Posterior cingulate gyrus (tissue), 11 donors: ENCODE data around the gene OBSCN.
"Not testable (repeated sequence)": the region's sequence is repeated elsewhere in the genome, so short reads cannot be mapped to it uniquely, and the experiment has no call there.

Experiments
- DNase-seq, 10 donors: peaks; one replicate each; pipeline versions ENCODE4 v3.0.0 to v3.0.0-alpha.2; 2020 to 2021; ENCODE audit warnings: mixed read lengths in 3 of 10
- intact Hi-C: fragments of 100-400 bp; cut with DNase I; formaldehyde crosslinking; loops from one replicate; pipeline ENCODE4 v1.15.1; 2023

Gene OBSCN

DNA sequence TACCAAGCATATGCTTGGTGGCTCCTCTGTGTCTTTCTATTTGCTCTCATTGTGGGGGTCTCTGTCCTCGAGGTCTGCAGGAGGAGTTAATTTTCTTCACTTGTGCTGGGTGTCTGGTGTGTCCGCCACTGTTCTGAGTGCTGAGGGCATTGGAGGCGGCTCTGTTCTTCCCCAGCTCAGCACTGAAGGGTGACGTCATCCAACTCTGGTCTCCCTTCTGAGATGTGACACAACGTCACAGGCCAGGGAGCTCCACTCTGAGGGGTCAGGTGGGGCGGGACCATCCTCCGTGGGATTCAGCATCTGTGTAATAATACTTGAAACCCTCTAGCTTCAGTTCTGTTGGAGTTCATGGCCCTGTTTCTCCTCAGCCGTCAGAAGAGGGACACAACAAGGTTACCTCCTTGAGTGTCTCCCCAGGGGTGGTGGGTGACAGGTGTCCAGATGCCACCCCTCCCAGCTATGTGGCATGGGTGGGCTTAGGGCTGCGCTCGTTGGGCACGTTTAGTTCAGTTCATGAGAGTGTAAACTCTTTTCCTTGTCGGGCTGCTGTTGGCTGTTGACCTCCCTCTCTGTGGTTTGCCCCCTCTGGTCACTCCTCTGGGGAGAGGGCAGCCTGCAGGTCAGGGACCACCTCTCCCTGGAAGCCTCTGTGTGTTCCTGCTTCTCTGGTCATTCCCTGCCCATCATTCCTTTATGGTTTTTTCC is 39.1 kb upstream of the OBSCN start:
- DNase-seq: peak in 3 of 10 donors; percentile 10 to 59 (median 29)
- intact Hi-C loops: loop anchor here (5.0 to 10.0 kb wide), 2 partner anchors 86 to 206 kb away; partner anchors contain the start of gene ARF1

DNA sequence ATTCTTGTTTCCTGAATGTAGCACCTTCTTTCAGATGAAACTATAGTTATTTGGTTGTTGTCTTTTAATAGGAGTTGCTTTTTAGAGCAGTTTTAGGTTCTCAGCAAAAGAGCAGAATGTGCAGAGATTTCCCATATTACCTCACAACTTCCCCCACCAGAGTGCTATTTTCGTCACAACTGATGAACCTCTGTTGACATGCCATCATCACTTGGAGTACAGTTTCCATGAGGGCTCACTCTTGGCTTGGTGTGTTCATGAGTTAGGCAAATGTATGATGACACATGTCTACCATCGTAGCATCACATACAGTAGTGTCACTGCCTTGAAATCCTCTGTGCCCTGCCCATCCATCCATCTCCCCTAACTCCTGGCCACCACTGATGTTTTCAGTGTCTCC is 38.5 kb upstream of the OBSCN start:
- intact Hi-C loops: loop anchor here (5.0 to 10.0 kb wide), 2 partner anchors 87 to 205 kb away; partner anchors contain the start of gene ARF1
- no peak for DNase-seq

DNA sequence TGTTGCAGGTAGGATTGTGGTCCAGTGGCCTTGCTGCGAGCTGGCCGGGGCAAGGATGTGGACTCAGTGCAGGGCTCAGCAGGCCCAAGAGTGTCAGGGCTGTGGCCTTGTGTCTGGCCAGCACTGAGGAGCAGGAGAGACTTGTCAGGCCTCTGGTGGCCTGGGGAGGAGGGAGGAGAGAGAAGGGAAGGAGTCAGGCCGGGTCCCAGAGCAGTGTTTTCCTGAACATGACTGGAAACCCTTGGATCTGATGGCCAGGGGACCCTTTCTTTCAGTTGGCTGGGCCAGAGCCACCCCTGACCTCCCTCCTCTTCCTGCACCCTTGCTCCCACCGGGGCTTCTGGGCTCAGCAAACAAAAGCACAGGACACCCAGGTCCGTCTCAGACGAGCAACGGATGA is 37.2 kb upstream of the OBSCN start:
- intact Hi-C loops: no loop called here
- DNase-seq: peak in 3 of 10 donors; percentile 24 to 50 (median 41)

DNA sequence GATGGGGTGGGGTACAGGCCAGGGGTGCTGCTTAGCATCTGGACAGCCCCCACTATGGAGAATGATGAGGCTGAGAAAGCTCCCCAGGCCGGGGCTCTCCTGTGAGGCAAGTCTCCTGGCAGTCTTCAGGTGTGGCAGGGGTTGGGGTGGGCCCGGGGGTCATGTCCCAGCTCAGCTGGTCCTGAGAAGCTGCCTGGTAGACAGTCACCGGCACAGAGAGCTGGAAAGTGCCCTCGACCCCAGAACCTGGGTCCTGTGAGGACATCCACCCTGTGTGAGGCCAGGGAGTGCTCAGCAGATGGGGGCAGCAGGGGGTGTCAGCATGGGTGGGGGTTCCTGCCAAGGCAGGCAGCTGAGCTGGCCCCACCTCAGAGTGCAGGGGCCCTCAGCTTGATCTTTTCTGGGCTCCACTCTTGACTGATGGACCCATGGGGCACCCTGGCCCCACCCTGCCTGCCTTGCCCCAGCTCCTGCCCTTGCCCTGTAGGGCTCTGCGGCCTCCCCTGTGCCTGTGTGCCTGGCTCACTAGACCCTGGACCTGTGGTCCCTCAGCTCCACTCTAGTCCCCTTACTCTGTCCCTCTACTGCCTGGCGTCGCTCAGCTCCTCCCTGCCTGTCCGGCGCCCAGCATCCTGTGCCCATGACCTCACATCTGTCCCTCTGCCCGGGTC is 36.5 kb upstream of the OBSCN start:
- DNase-seq: peak in 2 of 10 donors; percentile 73 to 77
- intact Hi-C loops: no loop called here

DNA sequence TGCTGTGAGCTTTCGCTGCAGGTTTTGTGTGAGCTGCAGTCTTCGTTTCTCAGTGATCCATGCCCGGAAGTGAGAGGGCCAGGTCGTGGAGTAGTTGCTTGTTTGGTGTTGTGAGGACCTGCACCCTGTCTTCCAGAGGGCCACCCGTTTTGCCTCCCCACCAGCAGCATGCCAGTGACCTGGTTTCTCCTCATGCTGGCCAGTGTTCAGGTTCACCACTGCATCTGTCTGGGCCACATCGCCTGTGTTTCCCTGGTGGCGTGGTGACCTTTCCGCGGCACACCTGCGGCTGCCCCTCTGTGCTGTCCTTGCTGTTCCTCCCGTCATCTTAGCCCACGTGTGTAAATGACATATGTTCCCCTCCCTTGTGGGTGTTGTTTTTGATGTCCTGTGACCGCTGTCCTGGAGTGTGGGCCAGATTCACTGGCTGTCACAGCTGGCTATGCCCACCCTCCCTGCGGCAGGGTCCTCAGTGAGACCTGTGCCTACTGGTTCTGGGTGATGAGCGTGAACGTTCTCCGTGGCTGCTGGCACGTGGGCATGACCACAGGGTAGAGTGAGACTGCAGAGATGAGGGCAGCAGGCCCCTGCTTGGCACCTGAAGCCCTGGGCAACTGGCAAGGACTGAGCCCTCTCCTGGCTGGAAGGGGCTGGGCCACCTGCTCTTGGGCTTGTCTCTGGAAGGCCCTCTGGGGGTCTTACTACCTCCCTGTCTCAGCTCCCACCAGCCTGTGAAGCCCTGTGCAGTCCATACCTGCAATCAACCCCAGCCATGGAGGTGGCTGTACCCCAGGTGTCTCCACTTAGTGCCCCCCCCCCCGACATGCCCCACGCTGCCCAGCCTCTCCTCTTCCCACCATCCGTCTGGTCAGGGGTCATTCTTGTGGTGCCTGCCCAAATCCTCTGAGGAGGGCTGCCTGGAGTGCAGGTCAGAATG is 35.0 kb upstream of the OBSCN start:
- peak in 2 of 10 donors; percentile 65 to 66 for DNase-seq
- intact Hi-C loops: no loop called here

DNA sequence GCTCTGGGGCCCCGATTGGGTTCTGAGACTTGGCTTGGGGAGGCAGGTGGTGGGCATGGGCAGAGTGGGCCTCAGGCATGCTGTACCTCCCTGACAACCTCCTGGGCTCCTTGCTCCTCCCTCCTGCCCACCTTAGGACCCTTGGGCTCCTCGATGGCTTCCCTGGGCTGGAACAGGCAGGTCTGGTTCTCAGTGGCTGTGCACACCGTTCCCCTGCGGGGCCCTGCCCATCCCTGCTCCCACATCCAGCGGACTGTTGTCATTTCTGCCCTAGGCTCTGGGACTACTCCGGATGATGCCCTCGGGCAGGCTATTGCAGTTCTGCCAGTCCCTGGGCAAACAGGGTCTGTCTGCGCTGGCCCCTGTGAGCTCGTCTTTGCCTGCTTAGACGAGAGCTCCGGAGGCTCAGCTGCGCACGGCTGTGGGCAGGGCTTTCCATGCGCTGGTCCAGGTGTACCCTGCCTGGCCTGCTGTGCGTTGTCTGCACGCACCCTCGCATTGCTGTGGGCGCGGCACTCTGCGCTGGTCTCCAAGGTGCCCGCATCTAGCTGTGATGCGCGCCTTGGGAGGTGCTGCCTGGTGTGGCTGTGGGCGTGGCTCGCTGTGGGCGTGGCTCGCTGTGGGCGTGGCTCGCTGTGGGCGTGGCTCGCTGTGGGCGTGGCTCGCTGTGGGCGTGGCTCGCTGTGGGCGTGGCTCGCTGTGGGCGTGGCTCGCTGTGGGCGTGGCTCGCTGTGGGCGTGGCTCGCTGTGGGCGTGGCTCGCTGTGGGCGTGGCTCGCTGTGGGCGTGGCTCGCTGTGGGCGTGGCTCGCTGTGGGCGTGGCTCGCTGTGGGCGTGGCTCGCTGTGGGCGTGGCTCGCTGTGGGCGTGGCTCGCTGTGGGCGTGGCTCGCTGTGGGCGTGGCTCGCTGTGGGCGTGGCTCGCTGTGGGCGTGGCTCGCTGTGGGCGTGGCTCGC is 34.0 kb upstream of the OBSCN start:
- DNase-seq: peak in 2 of 10 donors; percentile 75 to 79
- intact Hi-C loops: not testable (repeated sequence)

DNA sequence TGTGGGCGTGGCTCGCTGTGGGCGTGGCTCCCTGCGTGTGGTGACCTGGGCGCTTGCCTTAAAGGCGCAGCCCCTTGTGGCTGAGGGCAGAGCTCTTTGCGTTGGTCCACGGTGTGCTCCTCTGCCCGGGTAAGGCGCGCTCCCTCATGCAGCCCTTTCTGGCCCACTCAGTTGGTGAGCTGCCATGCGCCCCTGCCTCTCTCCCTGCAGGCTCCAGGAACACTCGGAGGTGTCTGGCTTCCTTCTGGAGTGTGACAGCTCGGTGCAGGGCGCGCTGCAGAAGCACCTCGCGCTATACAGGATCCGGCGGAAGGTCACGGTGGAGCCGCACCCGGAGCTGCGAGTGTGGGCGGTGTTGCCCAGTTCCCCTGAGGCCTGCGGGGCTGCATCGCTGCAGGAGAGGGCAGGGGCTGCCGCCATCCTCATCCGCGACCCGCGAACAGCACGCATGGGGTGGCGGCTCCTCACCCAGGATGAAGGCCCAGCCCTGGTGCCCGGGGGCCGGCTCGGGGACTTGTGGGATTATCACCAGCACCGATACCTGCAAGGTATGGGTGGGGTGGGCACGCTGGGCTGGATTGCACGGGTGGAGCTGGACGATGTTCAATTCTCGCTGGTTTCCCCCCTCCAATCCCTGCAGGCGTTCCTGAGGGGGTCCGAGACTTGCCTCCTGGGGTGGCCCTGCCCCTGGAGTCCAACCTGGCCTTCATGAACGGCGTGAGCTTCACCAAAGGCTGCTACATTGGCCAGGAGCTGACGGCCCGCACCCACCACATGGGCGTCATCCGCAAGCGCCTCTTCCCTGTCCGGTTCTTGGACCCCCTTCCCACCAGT is 33.1 kb upstream of the OBSCN start:
- intact Hi-C loops: no loop called here
- DNase-seq: peak in 2 of 10 donors; percentile 79 to 85

DNA sequence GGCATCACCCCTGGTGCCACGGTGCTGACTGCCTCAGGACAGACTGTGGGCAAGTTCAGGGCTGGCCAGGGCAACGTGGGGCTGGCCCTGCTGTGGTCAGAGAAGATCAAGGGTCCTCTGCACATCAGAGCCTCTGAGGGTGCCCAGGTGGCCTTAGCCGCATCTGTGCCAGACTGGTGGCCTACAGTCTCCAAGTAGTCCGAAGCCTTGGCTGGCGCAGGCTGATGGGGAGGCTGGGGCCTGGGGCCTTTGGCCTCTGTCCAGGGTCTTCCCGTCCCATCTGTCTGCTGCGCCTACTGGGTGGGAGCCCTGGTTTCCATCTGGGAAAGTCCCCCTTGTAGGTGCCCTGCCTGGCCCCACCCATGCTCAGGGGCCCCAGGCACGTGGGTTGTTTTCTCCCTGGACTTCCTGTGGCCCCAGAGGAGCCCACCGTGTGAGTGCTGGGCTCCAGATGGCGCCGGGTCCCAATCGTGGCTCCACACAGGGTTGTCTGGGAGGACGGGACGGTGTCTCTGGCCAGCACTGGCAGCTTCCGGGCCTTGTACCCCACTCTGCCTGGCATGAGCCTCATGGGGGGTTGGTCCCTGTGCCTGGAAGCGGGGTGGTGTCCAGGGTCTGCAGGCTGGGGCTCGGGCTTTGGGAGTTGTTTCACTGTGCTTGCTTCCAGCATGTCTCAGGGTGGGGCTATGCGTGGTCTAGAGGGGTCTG is 32.4 kb upstream of the OBSCN start:
- intact Hi-C loops: no loop called here
- peak in 2 of 10 donors; percentile 51 to 60 for DNase-seq

DNA sequence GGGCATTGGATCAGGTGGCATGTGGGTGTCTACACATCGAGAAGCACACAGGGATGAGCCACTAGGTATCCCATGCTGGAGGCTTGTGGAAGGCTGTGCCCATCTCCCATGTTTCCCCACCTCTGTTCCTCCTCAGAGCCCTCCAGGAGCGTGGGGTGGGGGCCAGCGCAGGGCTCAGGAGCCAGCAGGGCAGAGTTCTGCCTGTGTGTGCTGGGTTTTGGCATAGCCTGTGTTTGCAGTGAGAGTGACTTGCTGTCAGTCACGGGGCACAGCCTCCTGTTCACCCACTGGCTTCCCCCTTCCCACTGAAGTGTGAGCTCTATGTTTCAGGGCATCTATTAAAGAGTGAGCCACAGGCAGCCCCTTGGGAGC is 31.8 kb upstream of the OBSCN start:
- intact Hi-C loops: no loop called here
- DNase-seq: peak in 1 of 10 donors; percentile 53

DNA sequence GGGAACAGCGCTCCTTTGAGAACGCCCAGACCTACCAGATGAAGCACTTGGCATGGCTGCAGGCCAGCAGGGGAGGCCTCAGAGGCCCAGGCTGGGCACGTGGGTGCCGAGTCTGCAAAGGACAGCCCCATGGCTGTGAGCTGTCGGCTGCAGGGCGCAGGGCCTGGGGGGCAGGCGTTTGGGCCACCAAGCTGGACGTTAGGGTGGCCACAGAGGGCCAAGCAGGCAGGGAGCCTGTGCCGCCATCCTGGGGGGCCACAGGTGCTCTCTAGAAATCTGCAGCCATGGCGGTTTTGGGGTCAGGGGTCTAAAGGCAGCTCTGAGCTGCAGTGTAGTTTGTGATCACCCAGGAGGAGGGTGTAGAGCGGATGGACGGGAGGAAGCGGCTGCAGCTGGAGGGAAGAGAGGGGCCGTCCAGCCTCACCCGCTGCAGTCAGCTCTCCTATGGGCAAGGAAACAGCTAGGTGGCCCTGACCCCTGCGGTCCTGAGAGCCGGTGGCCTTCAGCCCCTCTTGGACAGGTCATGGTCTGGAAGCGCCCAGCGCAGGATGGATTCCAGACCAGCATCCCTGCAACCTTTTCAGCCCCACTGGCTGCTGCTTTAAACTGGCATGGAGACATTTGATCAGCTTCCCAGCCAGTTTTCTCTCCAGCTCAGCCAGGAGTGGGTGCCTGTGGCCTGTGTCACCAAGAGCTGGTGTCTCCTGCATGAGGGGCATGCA is 31.2 kb upstream of the OBSCN start:
- DNase-seq: peak in 1 of 10 donors; percentile 90
- intact Hi-C loops: no loop called here

DNA sequence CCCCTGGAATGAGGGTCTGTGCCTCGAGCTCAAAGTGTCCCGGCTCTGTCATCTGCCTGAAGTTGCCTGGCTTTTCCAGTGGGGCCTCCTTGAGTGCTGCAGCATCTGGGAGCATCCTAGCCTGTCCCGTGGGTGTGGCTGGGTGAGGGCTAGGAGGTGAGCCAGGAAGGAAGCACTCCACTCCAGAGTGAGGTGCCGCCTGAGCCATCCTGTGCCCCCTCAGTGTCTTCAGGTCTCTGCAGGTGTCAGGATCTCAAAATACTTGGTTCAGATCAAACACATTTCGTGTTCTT is 30.7 kb upstream of the OBSCN start:
- intact Hi-C loops: no loop called here

DNA sequence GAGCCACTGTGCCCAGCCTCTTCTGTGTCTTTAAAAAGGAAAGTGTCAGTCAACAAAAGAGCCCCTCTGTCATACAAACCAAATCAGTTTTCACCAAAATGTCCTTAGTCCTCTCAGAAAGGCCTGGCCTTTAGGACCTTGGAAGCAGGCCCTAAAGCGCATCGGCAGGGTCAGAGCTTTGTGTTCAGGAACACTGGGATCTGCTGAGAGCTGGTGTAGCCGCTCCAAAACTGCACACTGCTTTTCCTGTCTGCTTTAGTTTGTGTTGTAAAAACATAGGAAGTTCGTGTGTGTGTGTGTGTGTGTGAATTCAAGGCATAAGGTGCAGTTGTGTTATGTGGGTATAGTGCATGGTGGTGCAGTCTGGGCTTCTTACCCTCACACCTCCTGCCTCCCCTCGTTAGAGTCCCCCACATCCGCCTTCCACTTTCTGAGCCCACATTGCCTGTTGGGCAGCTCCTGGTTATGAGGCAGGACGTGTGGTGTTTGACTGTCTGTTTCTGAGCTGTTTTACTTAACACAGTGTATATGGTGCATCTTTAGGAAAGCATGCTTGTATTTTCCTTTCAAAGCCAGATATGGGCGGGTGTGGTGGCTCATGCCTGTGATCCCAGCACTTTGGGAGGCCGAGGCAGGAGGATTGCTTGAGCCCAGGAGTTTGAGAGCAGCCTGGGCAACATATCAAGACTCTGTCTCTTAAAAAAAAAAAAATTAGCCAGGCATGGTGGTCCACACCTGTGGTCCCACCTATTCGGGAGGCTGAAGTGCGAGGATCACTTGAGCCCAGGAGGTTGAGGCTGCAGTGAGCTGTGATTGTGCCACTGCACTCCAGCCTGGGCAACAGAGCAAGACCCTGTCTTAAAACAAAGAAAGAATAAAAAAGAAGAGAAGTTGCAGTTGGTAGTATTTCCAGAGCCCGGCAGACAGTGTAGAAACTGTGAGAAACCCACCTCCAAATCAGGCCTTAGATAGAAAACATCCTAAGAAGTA is 29.8 kb upstream of the OBSCN start:
- intact Hi-C loops: no loop called here
- DNase-seq: peak in 1 of 10 donors; percentile 41

More for the DNA sequence above, 30.7 kb upstream of the OBSCN start:
- DNase-seq: peak in 1 of 10 donors; percentile 67

DNA sequence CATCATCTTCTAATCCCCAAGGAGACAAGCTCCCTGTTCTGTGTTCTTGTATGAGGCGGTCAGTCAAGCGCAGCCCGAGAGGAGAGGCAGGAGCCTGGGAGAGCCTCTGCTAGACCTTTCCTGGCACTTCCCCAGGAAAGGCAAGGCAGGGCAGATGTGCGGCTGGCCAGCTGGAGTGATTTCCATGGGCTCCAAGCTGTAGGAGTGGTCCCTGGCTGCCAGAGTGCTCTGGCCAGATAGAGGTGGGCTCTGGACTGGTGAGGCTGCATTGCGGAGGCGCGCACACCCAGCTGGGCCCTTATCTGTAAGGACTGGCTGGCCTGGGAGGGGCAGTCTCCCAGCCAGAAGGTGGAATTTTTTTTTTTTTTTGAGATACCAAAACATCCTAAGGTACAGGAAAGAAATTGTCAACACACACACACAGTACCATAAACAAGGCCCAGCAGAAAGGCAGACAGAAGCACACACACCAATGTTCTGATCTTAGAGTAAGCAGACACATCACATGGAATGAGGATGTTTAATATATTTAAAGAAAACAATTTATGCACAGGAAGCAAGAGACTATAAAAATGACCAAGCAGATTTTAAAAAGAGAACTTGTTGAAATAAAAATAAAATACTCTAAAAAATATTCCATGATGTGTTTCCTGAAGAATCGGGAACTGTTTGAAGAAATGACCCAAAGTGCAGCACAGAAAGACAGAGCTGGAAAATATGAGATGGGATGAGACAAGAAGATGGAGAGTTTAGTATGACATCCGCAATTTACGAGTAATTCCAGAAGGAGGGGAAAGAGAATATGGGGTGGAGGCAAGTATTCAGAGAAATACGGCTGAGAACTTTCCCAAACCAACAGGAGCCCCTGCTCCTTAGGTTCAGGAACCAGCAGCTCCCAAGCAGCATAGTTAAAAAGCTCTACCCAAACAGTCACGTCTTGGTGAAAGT is 28.8 kb upstream of the OBSCN start:
- peak in 1 of 10 donors; percentile 49 for DNase-seq

DNA sequence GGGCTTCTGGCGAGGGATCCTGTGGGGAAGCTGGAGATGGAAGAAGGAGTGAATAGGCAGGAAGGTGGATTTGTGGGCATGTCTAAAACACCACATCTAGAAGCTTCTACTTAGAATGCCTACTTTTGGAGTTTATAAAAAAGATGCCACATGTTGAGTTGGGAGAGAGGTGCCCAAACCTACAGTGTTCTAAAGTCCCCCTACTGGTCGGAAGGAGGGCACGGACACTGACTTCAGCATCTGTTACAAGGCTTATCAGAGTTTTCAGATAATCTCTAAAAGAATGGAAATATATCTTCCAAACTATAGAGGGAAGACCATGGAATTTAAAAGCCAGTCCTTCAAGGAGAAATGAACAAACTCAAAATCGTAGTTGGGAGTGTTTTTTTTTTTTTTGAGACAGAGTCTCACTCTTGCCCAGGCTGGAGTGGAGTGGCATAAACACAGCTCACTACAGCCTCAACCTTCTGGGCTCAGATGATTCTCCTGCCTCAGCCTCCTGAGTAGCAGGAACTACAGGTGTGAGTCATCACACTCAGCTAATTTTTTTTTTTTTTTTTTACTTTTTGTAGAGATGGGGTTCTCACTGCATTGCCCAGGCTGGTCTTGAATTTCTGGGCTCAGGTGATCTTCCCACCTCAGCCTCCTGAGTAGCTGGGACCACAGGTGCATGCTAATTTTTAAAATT is 27.4 kb upstream of the OBSCN start:
- intact Hi-C loops: no loop called here
- DNase-seq: no peak

More for the DNA sequence above, 28.8 kb upstream of the OBSCN start:
- intact Hi-C loops: no loop called here
